ENCODE measurements around the gene FLNB.

- TF ChIP-seq CTCF (IDR thresholded peaks at IDR 0.05; ENCODE audit: insufficient read depth, low read depth, low read length) (no peak), EZH2 (IDR thresholded peaks at IDR 0.05; ENCODE audit: insufficient read depth, low read length) (no peak)
These were observed 116.2 kb downstream of the FLNB start for GRCh38 chr3:58124387-58124786.
